ENCODE results near the gene ATOH8. TPM values are rescaled to one million over a fixed set of nuclear protein-coding genes. Genes with fewer than 3 reads are reported as not detected.

ATOH8 gene
- total RNA-seq, 2 experiments from 2014 or later = 0.44 TPM; not detected in 1

DNA sequence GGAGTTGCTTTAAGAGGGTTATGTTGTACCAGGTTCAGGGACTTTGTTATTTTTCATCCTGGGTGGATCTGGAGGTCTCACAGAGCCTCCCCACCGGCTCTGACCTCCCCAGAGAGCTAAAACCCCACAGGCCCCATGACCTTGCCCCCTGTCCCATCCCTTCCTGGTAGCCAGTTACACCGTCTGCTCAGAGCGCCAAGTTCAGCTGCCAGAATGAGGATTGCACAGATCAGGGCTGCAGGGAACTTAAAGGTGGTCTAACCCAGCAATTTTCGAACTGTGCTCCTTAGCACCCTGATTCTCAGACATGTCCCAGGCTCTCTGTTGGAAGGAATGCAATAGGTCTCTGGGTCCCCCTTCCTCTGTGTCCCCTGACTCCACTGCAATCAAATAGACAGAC lies 32.1 kb downstream of the ATOH8 start:
- no peak for DNase-seq (ENCODE audit: low spot score)
- CTCF ChIA-PET (ENCODE audit: unreplicated experiment) = no interaction called here
- Histone ChIP-seq H3K4me2 (ENCODE audit: low read length) (no peak overlapping the region), H3K36me3 (ENCODE audit: insufficient read depth, low read length) (no peaks in the 10 kb centered on the region), H3K9me2 (ENCODE audit: insufficient read depth, low read length) (no peaks in the 10 kb centered on the region), H3K79me2 (ENCODE audit: insufficient read depth, low read depth, low read length) (no peaks in the 10 kb centered on the region), H3K27ac (ENCODE audit: low read depth, low read length, poor library complexity, severe bottlenecking) (no peak overlapping the region), H3K9me3 (ENCODE audit: low read length) (no peaks in the 10 kb centered on the region), H3K4me3 (ENCODE audit: low read depth, low read length, poor library complexity, severe bottlenecking) (no peak overlapping the region), H2AFZ (ENCODE audit: low read length) (no peak overlapping the region), H4K20me1 (ENCODE audit: insufficient read depth, low read length) (no peaks in the 10 kb centered on the region), H3K4me1 (ENCODE audit: insufficient read depth, low read length, poor library complexity, severe bottlenecking) (no peaks in the 10 kb centered on the region)
- no peak for TF ChIP-seq CTCF (conservative IDR thresholded peaks at IDR 0.05; ENCODE audit: low read length)
- no peak for TF ChIP-seq EZH2phosphoT487 (IDR thresholded peaks at IDR 0.05; ENCODE audit: borderline replicate concordance, low read depth, low read length)
- intact Hi-C loops (cut with micrococcal nuclease; ENCODE audit: unreplicated experiment) = no loop called here
- no TSS peak for BruUV-seq (replicated peaks)
- POLR2A ChIA-PET = interaction anchor here (0.7 to 1.3 kb wide), 2 partner anchors 17 to 968 kb away, joined by 3 read pairs; no protein-coding TSS in a partner anchor

- Histone ChIP-seq H3K9me3 (ENCODE audit: low read length) (no peaks in the 10 kb centered on the region), H3K9me2 (ENCODE audit: insufficient read depth, low read length) (no peaks in the 10 kb centered on the region), H2AFZ (ENCODE audit: low read length) (no peak overlapping the region), H3K4me3 (ENCODE audit: low read depth, low read length, poor library complexity, severe bottlenecking) (no peak overlapping the region), H3K36me3 (ENCODE audit: insufficient read depth, low read length) (no peaks in the 10 kb centered on the region), H3K4me2 (ENCODE audit: low read length) (no peak overlapping the region), H3K4me1 (ENCODE audit: insufficient read depth, low read length, poor library complexity, severe bottlenecking) (no peaks in the 10 kb centered on the region), H3K27ac (ENCODE audit: low read depth, low read length, poor library complexity, severe bottlenecking) (no peak overlapping the region), H4K20me1 (ENCODE audit: insufficient read depth, low read length) (no peaks in the 10 kb centered on the region), H3K79me2 (ENCODE audit: insufficient read depth, low read depth, low read length) (no peaks in the 10 kb centered on the region)
- BruUV-seq (replicated peaks) = no TSS peak
- intact Hi-C loops (cut with micrococcal nuclease; ENCODE audit: unreplicated experiment) = no loop called here
- DNase-seq (ENCODE audit: low spot score) = no peak
- CTCF ChIA-PET (ENCODE audit: unreplicated experiment) = no interaction called here
- TF ChIP-seq CTCF (conservative IDR thresholded peaks at IDR 0.05; ENCODE audit: low read length) (no peak), EZH2phosphoT487 (IDR thresholded peaks at IDR 0.05; ENCODE audit: borderline replicate concordance, low read depth, low read length) (no peak)
- POLR2A ChIA-PET = interaction anchor here (1.3 kb wide), 1 partner anchor 18 kb away, joined by 3 read pairs; no protein-coding TSS in a partner anchor
Measured at GRCh38 chr2:85786444-85786843, 32.7 kb downstream of the ATOH8 start.

DNA sequence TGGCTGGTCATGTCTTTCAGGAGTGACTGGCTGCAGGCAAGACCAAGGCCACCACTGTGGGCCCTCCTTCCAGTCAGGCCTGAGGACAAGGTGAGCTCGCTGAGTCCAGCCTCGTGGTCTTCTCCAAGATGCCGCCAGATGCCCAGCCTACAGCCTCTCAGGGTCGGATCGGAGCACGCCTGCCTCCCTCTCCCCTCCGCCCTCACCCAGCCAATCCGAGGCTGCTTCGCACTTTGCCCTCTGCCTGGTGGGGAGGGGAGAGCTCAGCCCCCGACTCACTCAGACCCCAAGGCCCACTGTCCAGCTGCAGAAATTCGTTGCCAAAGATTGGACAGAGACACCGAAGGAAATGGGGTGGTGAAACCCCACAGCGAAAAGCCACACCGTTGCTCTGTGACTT lies 33.1 kb downstream of the ATOH8 start:
- H3K9me3 ChIP-seq (ENCODE audit: low read length) = no peaks in the 10 kb centered on the region
- no peaks in the 10 kb centered on the region for H3K4me1 ChIP-seq (ENCODE audit: insufficient read depth, low read length, poor library complexity, severe bottlenecking)
- DNase-seq (ENCODE audit: low spot score) = no peak
- no peak overlapping the region for H3K27ac ChIP-seq (ENCODE audit: low read depth, low read length, poor library complexity, severe bottlenecking)
- no peaks in the 10 kb centered on the region for H3K79me2 ChIP-seq (ENCODE audit: insufficient read depth, low read depth, low read length)
- ChIA-PET CTCF (ENCODE audit: unreplicated experiment) (no interaction called here), POLR2A (no interaction called here)
- no peak overlapping the region for H3K4me3 ChIP-seq (ENCODE audit: low read depth, low read length, poor library complexity, severe bottlenecking)
- H2AFZ ChIP-seq (ENCODE audit: low read length) = no peak overlapping the region
- no peaks in the 10 kb centered on the region for H3K9me2 ChIP-seq (ENCODE audit: insufficient read depth, low read length)
- H3K4me2 ChIP-seq (ENCODE audit: low read length) = no peak overlapping the region
- intact Hi-C loops (cut with micrococcal nuclease; ENCODE audit: unreplicated experiment) = no loop called here
- H3K36me3 ChIP-seq (ENCODE audit: insufficient read depth, low read length) = no peaks in the 10 kb centered on the region
- no peaks in the 10 kb centered on the region for H4K20me1 ChIP-seq (ENCODE audit: insufficient read depth, low read length)
- BruUV-seq (replicated peaks) = no TSS peak
- TF ChIP-seq EZH2phosphoT487 (IDR thresholded peaks at IDR 0.05; ENCODE audit: borderline replicate concordance, low read depth, low read length) (no peak), CTCF (conservative IDR thresholded peaks at IDR 0.05; ENCODE audit: low read length) (no peak)
